GM19035 (cell line): ENCODE results near the gene MTX1.

ENCODE experiments used
- ATAC-seq: cut with Tn5 transposase; IDR thresholded peaks from one replicate; pipeline ENCODE4 v1.9.1; 2021; ENCODE audit not compliant: unreplicated experiment

MTX1 gene

GRCh38 chr1:155174324-155175280 is 33.9 kb upstream of the MTX1 start:
- ATAC-seq: no peak

- no peak for ATAC-seq
Measured at GRCh38 chr1:155175281-155175926, 33.1 kb upstream of the MTX1 start.

GRCh38 chr1:155175927-155176371 is 32.5 kb upstream of the MTX1 start:
- ATAC-seq: no peak

GRCh38 chr1:155176544-155177071 is 31.9 kb upstream of the MTX1 start:
- no peak for ATAC-seq

GRCh38 chr1:155177192-155177917 is 31.1 kb upstream of the MTX1 start:
- no peak for ATAC-seq

- ATAC-seq: no peak
Measured at GRCh38 chr1:155177918-155178281, 30.6 kb upstream of the MTX1 start.

- no peak for ATAC-seq
Measured at GRCh38 chr1:155178441-155179111, 29.9 kb upstream of the MTX1 start.

GRCh38 chr1:155179112-155180031 is 29.1 kb upstream of the MTX1 start:
- ATAC-seq: no peak

GRCh38 chr1:155181371-155182051 is 27.0 kb upstream of the MTX1 start:
- ATAC-seq: no peak

- ATAC-seq: no peak
Measured at GRCh38 chr1:155182052-155182550, 26.4 kb upstream of the MTX1 start.

GRCh38 chr1:155183775-155184221 is 24.7 kb upstream of the MTX1 start:
- ATAC-seq: no peak

- ATAC-seq: no peak
Measured at GRCh38 chr1:155184351-155184811, 24.1 kb upstream of the MTX1 start.

- ATAC-seq: peak; percentile 85
Measured at GRCh38 chr1:155184835-155185782, 23.4 kb upstream of the MTX1 start.

GRCh38 chr1:155185783-155186066 is 22.8 kb upstream of the MTX1 start:
- ATAC-seq: no peak

- no peak for ATAC-seq
Measured at GRCh38 chr1:155186067-155186793, 22.3 kb upstream of the MTX1 start.

GRCh38 chr1:155186794-155187455 is 21.6 kb upstream of the MTX1 start:
- ATAC-seq: no peak

GRCh38 chr1:155187456-155187891 is 21.0 kb upstream of the MTX1 start:
- ATAC-seq: no peak
